Thymus (tissue), 11 donors: ENCODE measurements around the gene NTSR2. TPM values are rescaled to one million over a fixed set of nuclear protein-coding genes. Genes with fewer than 3 reads are reported as not detected.

Source experiments
- DNase-seq, 9 donors: peaks; one replicate each; pipeline ENCODE4 v3.0.0-alpha.2; 2013; ENCODE audit warnings: low spot score in 9 of 9, low read depth in 6 of 9, missing footprints in 1 of 9
- H3K27ac ChIP-seq, 2 donors: one replicate each; pipeline ENCODE4 v1.5.1; 2013; ENCODE audit warnings: control low read depth in 1 of 2, low read depth in 1 of 2, low read length in 1 of 2, mild to moderate bottlenecking in 1 of 2, moderate library complexity in 1 of 2
- H3K27me3 ChIP-seq, 2 donors: one replicate each; pipeline ENCODE4 v1.5.1; 2013; ENCODE audit warnings: low read length in 1 of 2; ENCODE audit not compliant: control insufficient read depth in 2 of 2, insufficient read depth in 1 of 2
- H3K36me3 ChIP-seq, 2 donors: one replicate each; pipeline ENCODE4 v1.5.1; 2013; ENCODE audit warnings: low read length in 1 of 2, mild to moderate bottlenecking in 1 of 2, moderate library complexity in 1 of 2; ENCODE audit not compliant: control insufficient read depth in 2 of 2, insufficient read depth in 2 of 2
- H3K4me1 ChIP-seq, 2 donors: one replicate each; pipeline ENCODE4 v1.5.1; 2013; ENCODE audit warnings: low read length in 2 of 2; ENCODE audit not compliant: control insufficient read depth in 2 of 2, insufficient read depth in 2 of 2
- H3K4me3 ChIP-seq, 2 donors: one replicate each; pipeline ENCODE4 v1.5.1; 2013; ENCODE audit warnings: low read length in 2 of 2, control low read depth in 1 of 2, mild to moderate bottlenecking in 1 of 2
- H3K9me3 ChIP-seq, 2 donors: one replicate each; pipeline ENCODE4 v1.5.1; 2013; ENCODE audit warnings: low read length in 1 of 2, mild to moderate bottlenecking in 1 of 2; ENCODE audit not compliant: control insufficient read depth in 2 of 2, insufficient read depth in 1 of 2
- WGBS: extraction: QIAGEN DNeasy Blood & Tissue Kit; methylation state at CpG from one replicate; pipeline ENCODE4 v1.1.7; 2013; 5-methylcytosine and 5-hydroxymethylcytosine counted together
- polyA plus RNA-seq: library from polyadenylated mRNA; stranded (reverse); fragments of 200-250 nt; gene quantifications from one replicate; pipeline ENCODE4 v1.2.3, GENCODE V29; 2013
- total RNA-seq: library from RNA; stranded (reverse); fragments of 120-200 nt; gene quantifications from one replicate; pipeline ENCODE4 v1.2.4, GENCODE V29; 2013
- donor health status: healthy.

Gene NTSR2
- total and polyA plus RNA-seq, 2 donors: 0.07 TPM; not detected in 1

DNA sequence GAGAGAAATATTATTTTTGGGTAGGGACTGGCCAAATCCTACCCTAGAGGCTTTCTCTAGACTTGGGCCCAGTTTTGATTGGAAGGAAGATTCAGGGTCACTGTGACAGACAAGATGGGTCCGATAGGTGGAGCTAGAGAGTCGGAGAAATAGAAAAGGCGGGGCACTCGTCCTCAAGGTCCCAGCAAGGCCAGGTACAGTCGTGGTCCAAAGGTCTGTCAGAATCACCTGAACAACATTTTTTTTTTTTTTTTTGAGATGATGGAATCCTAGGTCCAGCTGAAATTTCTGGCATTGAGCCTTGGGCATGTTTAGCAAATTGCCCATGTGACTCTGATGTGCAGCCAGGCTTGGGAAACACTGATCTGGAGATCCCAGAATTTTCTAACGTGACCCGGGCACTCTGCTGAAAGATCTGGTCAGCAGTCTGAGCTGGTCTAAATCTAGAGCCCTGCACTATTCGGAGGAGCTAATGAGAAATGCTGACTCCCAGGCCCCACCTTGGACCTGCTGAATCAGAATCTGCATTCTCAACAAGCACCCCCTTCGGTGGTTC lies 23.0 kb upstream of the NTSR2 start:
- 36% methylated on average over 9 of the region's 9 CpGs for WGBS
- DNase-seq: peak; percentile 33 to 82 (median 63)
- H3K27ac ChIP-seq: no peak overlapping the region

DNA sequence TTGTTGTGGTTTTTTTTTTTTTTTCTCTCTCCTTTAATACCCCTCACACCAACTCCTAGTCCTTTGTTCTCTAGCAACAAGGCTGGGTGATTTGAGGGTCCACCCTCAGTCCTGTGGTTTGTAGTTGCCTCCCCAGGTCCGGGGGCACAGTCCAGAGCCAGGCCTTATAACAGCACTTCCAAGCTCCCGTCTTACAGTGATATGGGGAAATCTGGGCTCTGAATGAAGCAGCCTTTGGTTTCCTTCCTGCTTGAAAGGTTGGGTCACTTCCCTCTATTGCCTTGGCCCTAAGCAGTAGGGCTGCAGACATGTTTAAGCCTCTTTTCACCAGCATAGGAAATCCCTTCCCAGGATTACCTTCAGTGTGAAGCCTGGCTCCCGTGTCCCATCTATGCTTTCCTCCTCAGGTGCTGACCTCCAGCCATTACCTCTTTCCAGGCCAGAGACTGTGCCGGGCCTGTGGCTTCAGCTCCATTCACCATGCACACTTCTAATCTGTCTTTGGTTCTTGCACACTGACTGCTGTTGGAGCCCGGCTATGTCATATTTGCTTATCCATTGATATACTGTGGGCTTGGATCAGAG lies 21.2 kb upstream of the NTSR2 start:
- no peaks in the 10 kb centered on the region for H3K9me3 ChIP-seq
- peaks cover 0 to 11% of the 10 kb centered on the region in 2 donors for H3K4me1 ChIP-seq
- WGBS: 92% methylated on average over 5 of the region's 5 CpGs
- no peak overlapping the region for H3K4me3 ChIP-seq
- H3K36me3 ChIP-seq: no peaks in the 10 kb centered on the region
- H3K27ac ChIP-seq: no peak overlapping the region
- DNase-seq: no peak
- H3K27me3 ChIP-seq: peaks cover 0 to 4% of the 10 kb centered on the region in 2 donors

More for the DNA sequence above, 23.0 kb upstream of the NTSR2 start:
- H3K36me3 ChIP-seq: no peaks in the 10 kb centered on the region
- peaks cover 0 to 19% of the 10 kb centered on the region in 2 donors for H3K4me1 ChIP-seq
- no peaks in the 10 kb centered on the region for H3K9me3 ChIP-seq
- H3K27me3 ChIP-seq: no peaks in the 10 kb centered on the region
- H3K4me3 ChIP-seq: no peak overlapping the region

DNA sequence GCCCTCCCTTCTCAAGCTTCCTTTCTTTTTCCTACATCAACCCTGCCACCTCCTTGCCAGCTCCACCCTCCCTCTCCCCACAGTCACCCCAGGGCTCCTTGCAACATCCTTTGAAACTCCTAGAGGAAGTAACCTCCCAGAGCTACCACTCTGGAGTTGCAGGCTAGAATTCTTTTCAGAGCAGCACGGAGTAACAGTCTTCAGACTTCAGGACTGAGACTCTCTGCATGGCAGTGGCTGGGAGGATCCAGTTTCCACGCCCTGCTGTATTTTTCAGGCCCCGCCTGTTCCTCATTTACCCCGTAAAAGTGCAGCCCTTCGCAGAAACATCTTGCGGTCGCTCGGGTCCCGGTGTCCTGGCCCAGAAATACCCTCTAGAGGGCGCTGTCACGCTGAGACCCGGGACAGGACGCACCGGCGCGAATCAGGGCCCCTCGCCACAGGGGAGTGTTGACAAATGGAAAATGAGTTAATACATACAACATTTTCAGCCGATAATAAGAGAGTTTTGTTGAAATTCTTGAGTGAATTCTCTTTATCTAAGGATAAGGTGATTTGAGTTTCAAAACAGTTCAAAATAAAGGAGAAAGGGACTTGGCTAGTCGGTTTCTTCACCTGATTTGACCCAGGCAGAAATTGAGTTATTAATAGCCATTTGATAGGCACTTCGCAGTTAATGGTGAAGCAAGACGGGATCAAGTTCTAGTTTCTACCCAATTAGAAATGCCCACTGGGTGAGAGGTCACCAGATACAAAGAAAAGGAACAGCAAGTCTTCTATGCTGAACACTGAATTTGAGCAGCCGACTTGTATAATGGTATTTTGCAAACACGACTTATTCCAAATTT lies 18.5 kb upstream of the NTSR2 start:
- DNase-seq: peak; percentile 45 to 85 (median 65)
- H3K4me3 ChIP-seq: no peak overlapping the region
- H3K27ac ChIP-seq: no peak overlapping the region
- peaks cover 0 to 11% of the 10 kb centered on the region in 2 donors for H3K4me1 ChIP-seq
- no peaks in the 10 kb centered on the region for H3K36me3 ChIP-seq
- peaks cover 0 to 13% of the 10 kb centered on the region in 2 donors for H3K27me3 ChIP-seq
- WGBS: 13% methylated on average over 23 of the region's 23 CpGs
- no peaks in the 10 kb centered on the region for H3K9me3 ChIP-seq

DNA sequence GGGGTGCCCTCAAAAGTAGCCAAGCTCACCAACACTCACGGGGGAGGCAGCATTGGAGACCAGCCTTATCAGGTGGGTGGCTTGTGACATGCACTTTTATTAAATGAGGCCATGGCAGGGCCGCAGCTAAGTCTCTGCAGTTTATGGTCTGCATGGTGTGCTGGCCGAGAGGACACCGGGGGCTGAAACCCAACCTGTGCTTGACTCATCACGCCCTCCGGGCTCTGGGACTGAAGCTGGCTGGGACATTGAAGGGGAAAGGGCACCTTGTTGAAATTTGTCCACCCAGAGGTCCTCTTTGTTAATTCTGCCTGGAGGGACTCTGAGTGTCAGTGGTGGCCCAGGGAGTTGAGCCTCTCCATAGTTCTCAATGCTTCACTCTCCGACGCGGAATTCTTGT lies 17.7 kb upstream of the NTSR2 start:
- H3K4me3 ChIP-seq: no peak overlapping the region
- WGBS: 96% methylated on average over 9 of the region's 9 CpGs

GRCh38 chr2:11685906-11686470 lies 16.0 kb upstream of the NTSR2 start:
- no peak overlapping the region for H3K27ac ChIP-seq
- peaks cover 0 to 11% of the 10 kb centered on the region in 2 donors for H3K4me1 ChIP-seq
- H3K36me3 ChIP-seq: no peaks in the 10 kb centered on the region
- DNase-seq: no peak
- H3K27me3 ChIP-seq: peaks cover 2 to 16% of the 10 kb centered on the region in 2 donors
- H3K4me3 ChIP-seq: no peak overlapping the region
- H3K9me3 ChIP-seq: no peaks in the 10 kb centered on the region
- WGBS: 97% methylated on average over 10 of the region's 10 CpGs

More for the DNA sequence above, 17.7 kb upstream of the NTSR2 start:
- no peak overlapping the region for H3K27ac ChIP-seq
- H3K9me3 ChIP-seq: no peaks in the 10 kb centered on the region
- H3K36me3 ChIP-seq: no peaks in the 10 kb centered on the region
- DNase-seq: no peak
- H3K27me3 ChIP-seq: peaks cover 2 to 13% of the 10 kb centered on the region in 2 donors
- peaks cover 0 to 11% of the 10 kb centered on the region in 2 donors for H3K4me1 ChIP-seq

- peaks cover 0 to 11% of the 10 kb centered on the region in 2 donors for H3K4me1 ChIP-seq
- no peak overlapping the region for H3K27ac ChIP-seq
- no peaks in the 10 kb centered on the region for H3K36me3 ChIP-seq
- WGBS: 95% methylated on average over 12 of the region's 12 CpGs
- H3K27me3 ChIP-seq: peaks cover 2 to 16% of the 10 kb centered on the region in 2 donors
- H3K4me3 ChIP-seq: no peak overlapping the region
- DNase-seq: no peak
- no peaks in the 10 kb centered on the region for H3K9me3 ChIP-seq
These were observed 15.0 kb upstream of the NTSR2 start for GRCh38 chr2:11684894-11685460.

GRCh38 chr2:11683966-11684365 lies 14.0 kb upstream of the NTSR2 start:
- Histone ChIP-seq H3K4me3 (no peak overlapping the region), H3K27ac (no peak overlapping the region), H3K36me3 (no peaks in the 10 kb centered on the region), H3K9me3 (no peaks in the 10 kb centered on the region), H3K27me3 (peaks cover 2 to 20% of the 10 kb centered on the region in 2 donors), H3K4me1 (peaks cover 0 to 11% of the 10 kb centered on the region in 2 donors)
- no peak for DNase-seq
- 93% methylated on average over 4 of the region's 4 CpGs for WGBS

GRCh38 chr2:11683476-11683875 lies 13.5 kb upstream of the NTSR2 start:
- no peaks in the 10 kb centered on the region for H3K9me3 ChIP-seq
- H3K27me3 ChIP-seq: peaks cover 3 to 25% of the 10 kb centered on the region in 2 donors
- H3K4me3 ChIP-seq: no peak overlapping the region
- WGBS: 58% methylated on average over 9 of the region's 9 CpGs
- no peaks in the 10 kb centered on the region for H3K36me3 ChIP-seq
- no peak overlapping the region for H3K27ac ChIP-seq
- DNase-seq: no peak
- H3K4me1 ChIP-seq: peaks cover 0 to 8% of the 10 kb centered on the region in 2 donors
